Upper lobe of left lung (tissue), 6 donors: Measurements from ENCODE around the gene ST3GAL3. TPM values are rescaled to one million over a fixed set of nuclear protein-coding genes. Genes with fewer than 3 reads are reported as not detected.

ENCODE experiments used
- ATAC-seq, 2 donors: fragments of 200-7000 bp; cut with Tn5 transposase; one replicate each; pipeline ENCODE4 v1.9.1; 2022; ENCODE audit warnings: mild to moderate bottlenecking in 2 of 2, moderate library complexity in 2 of 2; ENCODE audit not compliant: low FRiP score in 2 of 2
- DNase-seq, 2 donors: peaks; one replicate each; pipeline ENCODE4 v3.0.0-alpha.2; 2019 to 2020
- H3K27ac ChIP-seq, 4 donors: fragments of 200-600 bp; sonication (generic); one replicate each; pipeline ENCODE4 v1.5.1; 2016 to 2019
- H3K27me3 ChIP-seq, 4 donors: fragments of 200-600 bp; sonication (generic); one replicate each; pipeline ENCODE4 v1.5.1; 2017 to 2019
- H3K36me3 ChIP-seq, 4 donors: fragments of 200-600 bp; sonication (generic); one replicate each; pipeline ENCODE4 v1.5.1; 2016 to 2019
- H3K4me1 ChIP-seq, 4 donors: fragments of 200-600 bp; sonication (generic); one replicate each; pipeline ENCODE4 v1.5.1; 2018 to 2019
- H3K4me3 ChIP-seq, 4 donors: fragments of 200-600 bp; sonication (generic); one replicate each; pipeline ENCODE4 v1.5.1; 2017 to 2019; ENCODE audit warnings: mild to moderate bottlenecking in 2 of 4, moderate library complexity in 1 of 4
- H3K9me3 ChIP-seq, 4 donors: fragments of 200-600 bp; sonication (generic); one replicate each; pipeline ENCODE4 v1.5.1; 2018 to 2019
- EP300 ChIP-seq, 4 donors: sonication (generic); formaldehyde crosslinking; IDR thresholded peaks; one replicate each; pipeline ENCODE4 v1.5.1; 2017; ENCODE audit warnings: antibody characterized with exemption in 4 of 4, control low read depth in 2 of 4
- POLR2A ChIP-seq, 4 donors: fragments of 450-650 bp; IDR thresholded peaks; one replicate each; pipeline ENCODE4 v1.5.1; 2016 to 2017; ENCODE audit warnings: antibody characterized with exemption in 4 of 4, mild to moderate bottlenecking in 2 of 4
- POLR2AphosphoS5 ChIP-seq, 2 donors: sonication (generic); formaldehyde crosslinking; IDR thresholded peaks; one replicate each; pipeline ENCODE4 v1.5.1; 2017; ENCODE audit warnings: antibody characterized with exemption in 2 of 2
- WGBS, 2 donors: methylation state at CpG; one replicate each; pipeline ENCODE4 v1.1.5; 2017 to 2018; 5-methylcytosine and 5-hydroxymethylcytosine counted together
- total RNA-seq, 6 donors: library from RNA; depleted of rRNA in 4 of 6; stranded (reverse); fragments of >200 nt in 4 of 6; gene quantifications; one replicate each; pipeline versions ENCODE4 v1.1.0 to v1.2.1, GENCODE V29; 2016 to 2021
- TF ChIP-seq, protein P1 (sequence below), 6 experiments: fragments of 450-650 bp in 4 of 6; fragments of 200-600 bp in 2 of 6; sonication (generic) in 2 of 6; IDR thresholded peaks; one replicate each; pipeline ENCODE4 v1.5.1; 2016 to 2019; ENCODE audit warnings: antibody characterized with exemption in 6 of 6
- donor health status: DM: no; HTN: no; CAD: no; lungs with moderate emphysema.
- donor health status: DM: no; HTN: yes; CAD: no; lungs with severe emphysema.

The ST3GAL3 gene
- total RNA-seq, 6 donors from 2014 or later = 14.4 to 46.1 (median 19.2) TPM

DNA sequence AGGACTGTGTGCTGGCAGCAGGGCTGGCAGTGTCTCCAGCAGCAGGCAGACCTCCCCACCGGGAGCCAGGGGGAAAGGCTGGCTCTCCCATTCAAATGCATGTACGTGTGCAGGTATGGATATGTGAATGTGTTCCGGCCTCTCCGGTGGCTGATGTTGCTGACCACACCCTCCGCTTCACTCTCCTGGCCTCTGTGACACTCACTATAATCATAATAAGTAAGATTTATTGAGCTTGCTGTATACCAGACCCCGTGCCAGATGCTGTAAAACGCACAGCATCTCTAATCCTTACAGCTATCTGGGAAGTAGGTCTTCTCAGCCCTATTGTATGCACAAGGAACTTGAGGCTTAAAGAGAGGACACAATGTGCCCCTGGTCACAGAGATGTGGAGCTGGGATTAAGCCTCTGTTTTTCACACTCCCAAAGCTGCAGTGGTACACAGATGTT, 205.7 kb downstream of the ST3GAL3 start:
- Histone ChIP-seq H3K27ac (no peak overlapping the region), H3K4me1 (peaks cover 0 to 3% (median 0%) of the 10 kb centered on the region in 4 donors), H3K9me3 (no peaks in the 10 kb centered on the region), H3K27me3 (no peaks in the 10 kb centered on the region), H3K4me3 (no peak overlapping the region), H3K36me3 (no peaks in the 10 kb centered on the region)
- ATAC-seq (no peak), DNase-seq (no peak)
- 69 to 88% methylated on average over 7 of the region's 7 CpGs for whole genome bisulfite sequencing, 2 donors
- no peak for TF ChIP-seq EP300 (IDR thresholded peaks at IDR 0.05)
- no peak for TF ChIP-seq POLR2A (IDR thresholded peaks at IDR 0.05)
- TF ChIP-seq, protein P1, sequence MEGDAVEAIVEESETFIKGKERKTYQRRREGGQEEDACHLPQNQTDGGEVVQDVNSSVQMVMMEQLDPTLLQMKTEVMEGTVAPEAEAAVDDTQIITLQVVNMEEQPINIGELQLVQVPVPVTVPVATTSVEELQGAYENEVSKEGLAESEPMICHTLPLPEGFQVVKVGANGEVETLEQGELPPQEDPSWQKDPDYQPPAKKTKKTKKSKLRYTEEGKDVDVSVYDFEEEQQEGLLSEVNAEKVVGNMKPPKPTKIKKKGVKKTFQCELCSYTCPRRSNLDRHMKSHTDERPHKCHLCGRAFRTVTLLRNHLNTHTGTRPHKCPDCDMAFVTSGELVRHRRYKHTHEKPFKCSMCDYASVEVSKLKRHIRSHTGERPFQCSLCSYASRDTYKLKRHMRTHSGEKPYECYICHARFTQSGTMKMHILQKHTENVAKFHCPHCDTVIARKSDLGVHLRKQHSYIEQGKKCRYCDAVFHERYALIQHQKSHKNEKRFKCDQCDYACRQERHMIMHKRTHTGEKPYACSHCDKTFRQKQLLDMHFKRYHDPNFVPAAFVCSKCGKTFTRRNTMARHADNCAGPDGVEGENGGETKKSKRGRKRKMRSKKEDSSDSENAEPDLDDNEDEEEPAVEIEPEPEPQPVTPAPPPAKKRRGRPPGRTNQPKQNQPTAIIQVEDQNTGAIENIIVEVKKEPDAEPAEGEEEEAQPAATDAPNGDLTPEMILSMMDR (IDR thresholded peaks at IDR 0.05) = no peak
- TF ChIP-seq POLR2AphosphoS5 (IDR thresholded peaks at IDR 0.05) = no peak

DNA sequence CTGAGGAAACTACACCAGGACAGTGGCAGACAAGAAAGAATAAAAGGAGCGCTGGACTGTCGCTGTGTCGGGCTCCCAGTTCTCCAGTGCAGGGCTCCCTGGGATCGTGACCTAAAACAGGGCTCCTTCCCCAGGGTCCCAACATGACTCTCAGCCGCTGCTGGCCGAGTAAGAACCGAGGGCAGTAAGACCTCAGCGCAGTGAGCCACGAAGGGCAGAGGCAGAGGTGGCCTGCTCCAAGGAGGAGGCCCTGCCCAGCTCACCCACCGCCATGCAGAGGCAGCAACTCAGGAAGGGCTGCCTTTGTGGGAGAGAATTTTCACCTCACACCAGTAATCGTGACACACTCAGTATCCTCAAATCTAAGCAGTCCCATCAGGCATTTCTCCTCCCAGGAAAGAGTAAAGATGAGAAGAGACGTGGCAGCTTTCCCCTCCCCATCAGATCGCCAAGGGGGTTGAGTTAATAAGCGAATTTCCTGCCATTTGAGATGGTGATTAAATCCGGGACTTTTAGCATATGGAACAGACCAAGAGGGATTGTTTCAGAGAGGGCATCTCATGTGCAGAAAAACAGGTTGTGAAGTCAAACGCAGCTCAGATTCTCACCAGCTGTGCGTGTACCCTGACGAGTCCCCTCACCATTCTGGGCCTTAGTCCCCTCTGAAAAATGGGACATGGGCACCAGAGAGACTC, 206.5 kb downstream of the ST3GAL3 start:
- 84 to 88% methylated on average over 16 to 18 of the region's 18 CpGs for WGBS, 2 donors
- ATAC-seq (no peak), DNase-seq (no peak)
- no peak overlapping the region for H3K27ac ChIP-seq
- no peaks in the 10 kb centered on the region for H3K36me3 ChIP-seq
- H3K9me3 ChIP-seq = no peaks in the 10 kb centered on the region
- no peak for TF ChIP-seq EP300 (IDR thresholded peaks at IDR 0.05)
- no peak for TF ChIP-seq POLR2A (IDR thresholded peaks at IDR 0.05)
- TF ChIP-seq, protein P1 (IDR thresholded peaks at IDR 0.05) = no peak
- TF ChIP-seq POLR2AphosphoS5 (IDR thresholded peaks at IDR 0.05) = no peak
- no peak overlapping the region for H3K4me3 ChIP-seq
- peaks cover 0 to 3% (median 0%) of the 10 kb centered on the region in 4 donors for H3K4me1 ChIP-seq
- H3K27me3 ChIP-seq = no peaks in the 10 kb centered on the region

DNA sequence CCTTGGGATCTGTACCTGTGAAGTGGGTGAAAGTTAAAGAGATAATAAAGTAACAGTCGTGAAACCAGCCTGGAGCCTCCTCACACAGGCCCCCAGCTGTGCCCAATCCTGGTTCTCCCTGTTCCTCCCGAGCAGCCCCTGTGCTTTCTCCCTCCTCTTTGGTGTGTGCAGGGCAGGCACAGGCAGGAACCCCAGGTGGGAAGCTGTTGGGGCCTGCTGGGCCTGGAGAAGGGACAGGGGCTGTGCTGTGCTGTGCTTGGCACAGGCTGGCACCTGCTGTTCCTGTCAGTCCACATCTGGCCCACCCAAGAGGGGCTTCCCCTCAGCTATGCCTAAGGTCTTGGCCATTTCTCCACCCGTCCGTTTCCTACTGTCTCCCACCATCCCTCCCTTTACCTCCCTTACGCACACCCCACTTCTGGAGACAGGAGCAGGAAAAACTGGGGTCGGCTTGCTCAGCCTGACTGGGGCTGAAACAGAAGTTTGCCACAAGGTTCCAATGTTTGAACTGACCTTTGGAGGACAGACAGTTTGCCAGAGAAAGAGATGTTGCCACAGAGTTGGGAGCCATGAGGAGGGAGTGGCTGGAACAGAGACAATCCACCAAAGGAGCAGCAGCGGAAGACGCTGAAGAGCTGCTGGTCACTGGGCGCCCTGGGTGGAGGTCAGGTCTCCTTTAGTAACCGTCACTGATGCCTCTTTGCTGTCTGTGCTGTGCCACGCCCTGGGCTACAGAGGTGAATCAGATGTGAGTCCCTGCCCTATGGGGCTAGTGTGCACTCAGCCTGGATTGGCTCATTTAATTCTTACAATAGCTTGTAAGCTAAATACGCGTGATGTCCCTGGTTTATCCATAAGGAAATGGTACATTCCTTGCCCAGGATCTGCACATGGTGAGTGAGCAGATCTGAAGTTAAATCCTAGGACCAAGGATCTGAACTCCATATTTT, 207.5 kb downstream of the ST3GAL3 start:
- Histone ChIP-seq H3K36me3 (no peaks in the 10 kb centered on the region), H3K9me3 (no peaks in the 10 kb centered on the region), H3K4me1 (peaks cover 0 to 3% (median 0%) of the 10 kb centered on the region in 4 donors), H3K27me3 (no peaks in the 10 kb centered on the region), H3K4me3 (no peak overlapping the region), H3K27ac (no peak overlapping the region)
- WGBS, 2 donors = 92 to 94% methylated on average over 13 of the region's 13 CpGs
- TF ChIP-seq, protein P1 (IDR thresholded peaks at IDR 0.05) = no peak
- no peak for TF ChIP-seq EP300 (IDR thresholded peaks at IDR 0.05)
- TF ChIP-seq POLR2A (IDR thresholded peaks at IDR 0.05) = no peak
- no peak for TF ChIP-seq POLR2AphosphoS5 (IDR thresholded peaks at IDR 0.05)
- ATAC-seq (peak in 1 of 2 donors; percentile 11), DNase-seq (no peak)

DNA sequence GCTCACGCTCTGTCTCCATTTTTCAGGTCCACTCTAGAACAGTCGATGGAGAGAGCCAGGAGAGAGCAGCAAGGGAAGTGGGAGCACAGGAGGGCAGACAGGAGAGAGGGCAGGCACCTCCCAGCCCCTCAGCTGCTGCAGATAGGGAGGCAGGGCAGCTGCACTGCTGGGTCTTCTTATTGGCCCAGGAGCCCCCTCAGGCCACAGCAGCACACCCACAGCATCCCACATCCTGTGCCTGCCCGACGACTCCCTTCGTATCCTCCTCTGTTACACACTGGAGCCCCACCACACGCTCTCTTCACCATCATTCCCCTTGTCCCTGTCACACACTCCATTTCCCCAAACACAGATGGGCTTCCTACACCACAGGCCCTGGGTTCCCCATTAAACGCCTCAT, 212.6 kb downstream of the ST3GAL3 start:
- peak in 1 of 2 donors; percentile 45 for ATAC-seq
- H3K4me3 ChIP-seq = no peak overlapping the region
- no peak for DNase-seq
- no peaks in the 10 kb centered on the region for H3K27me3 ChIP-seq
- no peaks in the 10 kb centered on the region for H3K4me1 ChIP-seq
- 94 to 96% methylated on average over 7 of the region's 7 CpGs for WGBS, 2 donors
- H3K36me3 ChIP-seq = peaks cover 0 to 5% (median 0%) of the 10 kb centered on the region in 4 donors
- TF ChIP-seq POLR2AphosphoS5 (IDR thresholded peaks at IDR 0.05) (no peak), EP300 (IDR thresholded peaks at IDR 0.05) (no peak), POLR2A (IDR thresholded peaks at IDR 0.05) (no peak)
- TF ChIP-seq, protein P1 (IDR thresholded peaks at IDR 0.05) = no peak
- no peaks in the 10 kb centered on the region for H3K9me3 ChIP-seq
- H3K27ac ChIP-seq = no peak overlapping the region
